Glomerular endothelial cell (primary cell): ENCODE results near the gene INCENP. TPM values are rescaled to one million over a fixed set of nuclear protein-coding genes. Genes with fewer than 3 reads are reported as not detected.

Experiments
- DNase-seq: peaks from one replicate; pipeline ENCODE4 v3.0.0-alpha.2; 2011; ENCODE audit warnings: low read depth, low spot score; ENCODE audit errors: extremely low read depth
- total RNA-seq: library from RNA; depleted of rRNA; stranded (reverse); fragments of >200 nt; gene quantifications from 2 replicates; pipeline ENCODE4 v1.2.3, GENCODE V29; 2015

Gene INCENP
- total RNA-seq, 1 donor from 2014 or later, result 26.5 TPM

- DNase-seq, result no peak
Observed at GRCh38 chr11:62140304-62141110, 16.7 kb downstream of the INCENP start.

- DNase-seq, result no peak
Observed at GRCh38 chr11:62141111-62142042, 17.6 kb downstream of the INCENP start.

GRCh38 chr11:62142043-62142375 is 18.2 kb downstream of the INCENP start:
- DNase-seq, result no peak

- DNase-seq, result no peak
Observed at GRCh38 chr11:62142921-62143320, 19.1 kb downstream of the INCENP start.

GRCh38 chr11:62143727-62144126 is 19.9 kb downstream of the INCENP start:
- no peak for DNase-seq

GRCh38 chr11:62144641-62145255 is 20.9 kb downstream of the INCENP start:
- DNase-seq, result no peak

GRCh38 chr11:62145261-62145871 is 21.6 kb downstream of the INCENP start:
- DNase-seq, result no peak

- no peak for DNase-seq
Observed at GRCh38 chr11:62146476-62147200, 22.8 kb downstream of the INCENP start.

GRCh38 chr11:62147545-62147944 is 23.7 kb downstream of the INCENP start:
- DNase-seq, result no peak

- no peak for DNase-seq
Observed at GRCh38 chr11:62148271-62148980, 24.6 kb downstream of the INCENP start.

GRCh38 chr11:62149986-62150886 is 26.4 kb downstream of the INCENP start:
- DNase-seq, result no peak

GRCh38 chr11:62150887-62151736 is 27.3 kb downstream of the INCENP start:
- DNase-seq, result no peak

GRCh38 chr11:62151737-62152102 is 27.9 kb downstream of the INCENP start:
- DNase-seq, result no peak

- DNase-seq, result no peak
Observed at GRCh38 chr11:62152245-62153086, 28.7 kb downstream of the INCENP start.

GRCh38 chr11:62153087-62153395 is 29.2 kb downstream of the INCENP start:
- DNase-seq, result peak; percentile 55

GRCh38 chr11:62153617-62154016 is 29.8 kb downstream of the INCENP start:
- no peak for DNase-seq

GRCh38 chr11:62157603-62158002 is 33.8 kb downstream of the INCENP start:
- no peak for DNase-seq
